Nephron progenitor cell (in vitro differentiated cells): ENCODE results near the gene PPTC7.

Experiments
- DNase-seq: peaks from one replicate; pipeline ENCODE4 v3.0.0; 2021
- H3K27ac Mint-ChIP-seq: 2 replicates; pipeline ENCODE4 v1.8.0; 2021; ENCODE audit warnings: mild to moderate bottlenecking, moderate library complexity, mixed read lengths
- H3K27me3 Mint-ChIP-seq: 2 replicates; pipeline ENCODE4 v1.8.0; 2021; ENCODE audit warnings: mild to moderate bottlenecking, low read depth, mixed read lengths; ENCODE audit not compliant: poor library complexity
- H3K36me3 Mint-ChIP-seq: 2 replicates; pipeline ENCODE4 v1.8.0; 2021; ENCODE audit warnings: low read depth, mixed read lengths
- H3K4me1 Mint-ChIP-seq: 2 replicates; pipeline ENCODE4 v1.8.0; 2021; ENCODE audit warnings: mixed read lengths
- H3K4me3 Mint-ChIP-seq: 2 replicates; pipeline ENCODE4 v1.8.0; 2021; ENCODE audit warnings: mild to moderate bottlenecking, moderate library complexity, mixed read lengths
- H3K9me3 Mint-ChIP-seq: 2 replicates; pipeline ENCODE4 v1.8.0; 2021; ENCODE audit warnings: mild to moderate bottlenecking, moderate library complexity, mixed read lengths
- CTCF ChIP-seq: fragments of 200-600 bp; sonication (generic); IDR thresholded peaks from 2 replicates; pipeline ENCODE4 v1.5.0; 2021; ENCODE audit warnings: antibody characterized with exemption

PPTC7 gene

GRCh38 chr12:110501752-110502738 lies 81.1 kb downstream of the PPTC7 start, which contains the start of the genes RAD9B and VPS29:
TSS of gene RAD9B (plus strand) at chr12:110502331. CDS start at chr12:110502338, 7 bp downstream.
TSS of gene VPS29 (minus strand) at chr12:110502111. CDS start at chr12:110502051, 60 bp downstream.
- DNase-seq, result peak; percentile 94
- no peak for TF ChIP-seq CTCF
- peak within 1 kb of the TSS; percentile 98 for H3K27ac Mint-ChIP-seq
- peaks cover 35% of the 10 kb centered on the region for H3K4me1 Mint-ChIP-seq
- H3K9me3 Mint-ChIP-seq, result peaks cover 11% of the 10 kb centered on the region
- H3K4me3 Mint-ChIP-seq, result peak within 1 kb of the TSS; percentile 99
- peaks cover 13% of the 10 kb centered on the region for H3K36me3 Mint-ChIP-seq
- H3K27me3 Mint-ChIP-seq, result peaks cover 7% of the 10 kb centered on the region

GRCh38 chr12:110501399-110501751 lies 81.7 kb downstream of the PPTC7 start:
- Mint-ChIP-seq H3K9me3 (peaks cover 11% of the 10 kb centered on the region), H3K4me1 (peaks cover 35% of the 10 kb centered on the region), H3K27me3 (peaks cover 7% of the 10 kb centered on the region), H3K4me3 (peak overlapping the region; percentile 99), H3K36me3 (peaks cover 13% of the 10 kb centered on the region), H3K27ac (peak overlapping the region; percentile 89)
- TF ChIP-seq CTCF, result no peak
- peak; percentile 31 for DNase-seq

- Mint-ChIP-seq H3K27ac (peak overlapping the region; percentile 80), H3K27me3 (no peaks in the 10 kb centered on the region), H3K36me3 (peaks cover 31% of the 10 kb centered on the region), H3K9me3 (peaks cover 11% of the 10 kb centered on the region), H3K4me3 (peak overlapping the region; percentile 58), H3K4me1 (peaks cover 35% of the 10 kb centered on the region)
- DNase-seq, result no peak
- no peak for TF ChIP-seq CTCF
These were observed 84.0 kb downstream of the PPTC7 start for GRCh38 chr12:110498984-110499706.
